IMR-90 (cell line): Measurements from ENCODE around the gene TEKT1. TPM values are rescaled to one million over a fixed set of nuclear protein-coding genes. Genes with fewer than 3 reads are reported as not detected.

Source experiments
- ATAC-seq: fragments of 200-7000 bp; cut with Tn5 transposase; 2 replicates; pipeline ENCODE4 v1.9.1; 2020; ENCODE audit warnings: low read depth, mild to moderate bottlenecking, moderate library complexity
- BruUV-seq: library from RNA; stranded (reverse); fragments of 400-500 nt; replicated peaks from 2 replicates; lab custom pipeline; 2021; lab: Mats Ljungman, UMichigan
- CTCF ChIA-PET: fragments of 300-600 bp; formaldehyde crosslinking; extraction: SDS; loops from one replicate; lab custom pipeline; 2021; ENCODE audit warnings: antibody characterized with exemption; lab: Yijun Ruan, JAX
- POLR2A ChIA-PET: fragments of 300-600 bp; sonication (Branson Sonifier 250); formaldehyde crosslinking; loops from one replicate; lab custom pipeline; 2022; ENCODE audit warnings: antibody characterized with exemption; ENCODE audit not compliant: unreplicated experiment; lab: Charles Lee
- DNase-seq: peaks from one replicate; pipeline ENCODE4 v3.0.0; 2013
- H2AFZ ChIP-seq: replicated peaks from 2 replicates; pipeline ENCODE3; 2013; ENCODE audit warnings: low read length, mild to moderate bottlenecking; ENCODE audit not compliant: poor library complexity
- H2AK5ac ChIP-seq: 2 replicates; pipeline ENCODE4 v1.6.1; 2013; ENCODE audit warnings: low read depth, low read length, inconsistent platforms
- H2AK9ac ChIP-seq: replicated peaks from 2 replicates; pipeline ENCODE3; 2013; ENCODE audit warnings: mild to moderate bottlenecking, low read depth, low read length, moderate library complexity; ENCODE audit not compliant: poor library complexity
- H2BK120ac ChIP-seq: 2 replicates; pipeline ENCODE4 v1.6.1; 2013; ENCODE audit warnings: low read depth, low read length, inconsistent platforms
- H2BK15ac ChIP-seq: 3 replicates; pipeline ENCODE4 v1.6.1; 2013; ENCODE audit warnings: low read depth, low read length, inconsistent platforms
- H2BK20ac ChIP-seq: 2 replicates; pipeline ENCODE4 v1.6.1; 2013; ENCODE audit warnings: low read depth, mild to moderate bottlenecking, inconsistent platforms, low read length, moderate library complexity
- H2BK5ac ChIP-seq: 2 replicates; pipeline ENCODE4 v1.6.1; 2013; ENCODE audit warnings: mild to moderate bottlenecking, low read depth, low read length, inconsistent platforms; ENCODE audit not compliant: poor library complexity, severe bottlenecking
- H3K14ac ChIP-seq: replicated peaks from 2 replicates; pipeline ENCODE4 v1.6.1; 2013; ENCODE audit warnings: low read depth, low read length, inconsistent platforms
- H3K18ac ChIP-seq: 2 replicates; pipeline ENCODE4 v1.6.1; 2013; ENCODE audit warnings: low read depth, low read length, control low read depth
- H3K23ac ChIP-seq: 2 replicates; pipeline ENCODE4 v1.6.1; 2013; ENCODE audit warnings: low read depth, low read length, inconsistent platforms
- H3K27ac ChIP-seq: 2 replicates; pipeline ENCODE4 v1.5.1; 2013; ENCODE audit warnings: mild to moderate bottlenecking, control low read depth, low read length; ENCODE audit not compliant: insufficient read depth
- H3K27me3 ChIP-seq: 2 replicates; pipeline ENCODE4 v1.6.1; 2013; ENCODE audit warnings: low read length; ENCODE audit not compliant: control insufficient read depth, insufficient read depth
- H3K36me3 ChIP-seq: 2 replicates; pipeline ENCODE4 v1.6.1; 2013; ENCODE audit warnings: low read length, mixed read lengths; ENCODE audit not compliant: control insufficient read depth, insufficient read depth
- H3K4ac ChIP-seq: 2 replicates; pipeline ENCODE4 v1.6.1; 2013; ENCODE audit warnings: low read depth, low read length, inconsistent platforms
- H3K4me1 ChIP-seq: 2 replicates; pipeline ENCODE4 v1.6.1; 2013; ENCODE audit warnings: low read length, mixed read lengths; ENCODE audit not compliant: control insufficient read depth, insufficient read depth
- H3K4me2 ChIP-seq: 2 replicates; pipeline ENCODE4 v1.6.1; 2013; ENCODE audit warnings: low read depth, mild to moderate bottlenecking, control low read depth, low read length, moderate library complexity
- H3K4me3 ChIP-seq: 2 replicates; pipeline ENCODE4 v1.5.1; 2013; ENCODE audit warnings: low read depth, mild to moderate bottlenecking, control low read depth, low read length, moderate library complexity; ENCODE audit not compliant: insufficient read depth
- H3K56ac ChIP-seq: 2 replicates; pipeline ENCODE4 v1.6.1; 2013; ENCODE audit warnings: low read length, inconsistent platforms; ENCODE audit not compliant: insufficient read depth; ENCODE audit errors: extremely low read depth
- H3K79me1 ChIP-seq, 2 experiments: 2 replicates each; pipeline ENCODE4 v1.6.1; 2013; ENCODE audit warnings: low read length in 2 of 2, inconsistent platforms in 1 of 2, low read depth in 1 of 2
- H3K9ac ChIP-seq: 2 replicates; pipeline ENCODE4 v1.6.1; 2013; ENCODE audit warnings: low read depth, low read length, control low read depth
- H3K9me1 ChIP-seq: 2 replicates; pipeline ENCODE4 v1.6.1; 2013; ENCODE audit warnings: low read length, inconsistent platforms; ENCODE audit not compliant: insufficient read depth
- H3K9me3 ChIP-seq: 2 replicates; pipeline ENCODE4 v1.6.1; 2013; ENCODE audit warnings: low read length; ENCODE audit not compliant: control insufficient read depth, insufficient read depth
- H4K20me1 ChIP-seq: 2 replicates; pipeline ENCODE4 v1.6.1; 2013; ENCODE audit warnings: low read length, inconsistent platforms; ENCODE audit not compliant: insufficient read depth
- H4K5ac ChIP-seq: 2 replicates; pipeline ENCODE4 v1.6.1; 2013; ENCODE audit warnings: mild to moderate bottlenecking, low read depth, low read length, control low read depth
- H4K8ac ChIP-seq, 2 experiments: 2 replicates each; pipeline ENCODE4 v1.6.1; 2013; ENCODE audit warnings: low read depth in 2 of 2, low read length in 2 of 2, control low read depth in 1 of 2, inconsistent platforms in 1 of 2
- H4K91ac ChIP-seq: 2 replicates; pipeline ENCODE4 v1.6.1; 2013; ENCODE audit warnings: low read depth, low read length, inconsistent platforms; ENCODE audit not compliant: insufficient read depth
- BHLHE40 ChIP-seq: fragments of 150-350 bp; IDR thresholded peaks from 2 replicates; pipeline ENCODE4 v1.6.1; 2016; ENCODE audit warnings: mild to moderate bottlenecking, low read depth, low read length
- CEBPB ChIP-seq: IDR thresholded peaks from 2 replicates; pipeline ENCODE4 v1.6.1; 2012; ENCODE audit warnings: low read depth, low read length, improper control_type of control experiment
- CHD1 ChIP-seq: IDR thresholded peaks from 2 replicates; pipeline ENCODE4 v1.6.1; 2012; ENCODE audit warnings: low read depth, low read length, improper control_type of control experiment
- CTCF ChIP-seq: conservative IDR thresholded peaks from 2 replicates; pipeline ENCODE4 v1.5.1; 2012; ENCODE audit warnings: mild to moderate bottlenecking, low read depth, low read length, improper control_type of control experiment
- ELK1 ChIP-seq: fragments of 150-350 bp; IDR thresholded peaks from 2 replicates; pipeline ENCODE4 v1.6.1; 2016; ENCODE audit warnings: low read depth, mild to moderate bottlenecking, low read length, moderate library complexity, borderline replicate concordance
- MAZ ChIP-seq: IDR thresholded peaks from 2 replicates; pipeline ENCODE4 v1.6.1; 2012; ENCODE audit warnings: low read depth, mild to moderate bottlenecking, low read length, improper control_type of control experiment, moderate library complexity, borderline replicate concordance
- MXI1 ChIP-seq: IDR thresholded peaks from 2 replicates; pipeline ENCODE4 v1.6.1; 2012; ENCODE audit warnings: low read depth, mild to moderate bottlenecking, low read length, moderate library complexity, borderline replicate concordance
- NFE2L2 ChIP-seq: fragments of 150-350 bp; IDR thresholded peaks from 2 replicates; pipeline ENCODE4 v1.6.1; 2016; ENCODE audit warnings: low read depth, mild to moderate bottlenecking, low read length
- POLR2A ChIP-seq: IDR thresholded peaks from 2 replicates; pipeline ENCODE4 v1.6.1; 2012; ENCODE audit warnings: mild to moderate bottlenecking, low read depth, low read length
- RAD21 ChIP-seq: IDR thresholded peaks from 2 replicates; pipeline ENCODE4 v1.6.1; 2012; ENCODE audit warnings: low read length, improper control_type of control experiment
- RCOR1 ChIP-seq: IDR thresholded peaks from 2 replicates; pipeline ENCODE4 v1.6.1; 2012; ENCODE audit warnings: mild to moderate bottlenecking, low read length, improper control_type of control experiment; ENCODE audit not compliant: insufficient replicate concordance
- RFX5 ChIP-seq: IDR thresholded peaks from 2 replicates; pipeline ENCODE4 v1.8.0; 2012; ENCODE audit warnings: low read depth, mild to moderate bottlenecking, low read length, moderate library complexity
- SMC3 ChIP-seq: fragments of 150-350 bp; IDR thresholded peaks from 2 replicates; pipeline ENCODE4 v1.6.1; 2016; ENCODE audit warnings: low read depth, mild to moderate bottlenecking, antibody characterized with exemption, low read length, moderate library complexity
- USF2 ChIP-seq: fragments of 150-350 bp; IDR thresholded peaks from 2 replicates; pipeline ENCODE4 v1.6.1; 2017; ENCODE audit warnings: mild to moderate bottlenecking, antibody characterized with exemption, low read length, low read depth
- WGBS, 2 experiments: methylation state at CpG; one replicate each; pipeline versions ENCODE4 v1.1.5 to v1.1.7; 2013; ENCODE audit warnings: missing lambda C conversion rate in 2 of 2; ENCODE audit not compliant: insufficient read length in 1 of 2; ENCODE audit errors: extremely low coverage in 2 of 2; 5-methylcytosine and 5-hydroxymethylcytosine counted together
- dilution Hi-C: fragments of 300-500 bp; cut with HindIII; formaldehyde crosslinking; loops from one replicate; pipeline ENCODE4 v1.14.3; 2018; ENCODE audit warnings: low sequenced_read_pairs; ENCODE audit not compliant: unreplicated experiment
- in situ Hi-C: fragments of 300-500 bp; cut with MboI; formaldehyde crosslinking; loops from 3 replicates; pipeline ENCODE4 v1.14.3; 2019; ENCODE audit warnings: low sequenced_read_pairs, inconsistent platforms, mixed read lengths
- intact Hi-C: fragments of 100-400 bp; cut with micrococcal nuclease; formaldehyde crosslinking; loops from 2 replicates; pipeline ENCODE4 v1.10.0; 2022
- polyA plus RNA-seq, 3 experiments: library from polyadenylated mRNA; depleted of rRNA; stranded (reverse); fragments of >200 nt; gene quantifications; 2 replicates each; pipeline ENCODE4 v1.2.3, GENCODE V29; 2012; ENCODE audit warnings: low replicate concordance in 1 of 3
- total RNA-seq: library from RNA; depleted of rRNA; stranded (reverse); fragments of >200 nt; gene quantifications from 2 replicates; pipeline ENCODE4 v1.2.3, GENCODE V29; 2012

TEKT1 gene
- total and polyA plus RNA-seq, 2 of the 4 experiments (the other 2 are of a cell fraction), result not detected

GRCh38 chr17:6787081-6787693, 44.3 kb downstream of the TEKT1 start:
- Histone ChIP-seq H3K9me1 (no peaks in the 10 kb centered on the region), H3K9ac (no peak overlapping the region), H3K4me3 (no peak overlapping the region), H3K18ac (no peak overlapping the region), H4K5ac (no peak overlapping the region), H3K56ac (no peak overlapping the region), H3K23ac (no peak overlapping the region), H3K79me1 (no peaks in the 10 kb centered on the region), H3K4ac (no peak overlapping the region), H2BK120ac (no peak overlapping the region), H2BK15ac (no peak overlapping the region), H4K20me1 (no peaks in the 10 kb centered on the region), H4K8ac (no peak overlapping the region), H3K14ac (no peak overlapping the region), H3K4me1 (no peaks in the 10 kb centered on the region), H3K9me3 (no peaks in the 10 kb centered on the region), H2BK5ac (no peak overlapping the region), H2AK5ac (no peak overlapping the region), H3K27ac (no peak overlapping the region), H2BK20ac (no peak overlapping the region), H2AK9ac (no peak overlapping the region), H3K27me3 (peaks cover 9% of the 10 kb centered on the region), H3K36me3 (no peaks in the 10 kb centered on the region), H3K4me2 (no peak overlapping the region), H2AFZ (no peak overlapping the region), H4K91ac (no peak overlapping the region)
- no TSS peak for BruUV-seq
- DNase-seq, result no peak
- POLR2A ChIA-PET, result no interaction called here
- 0% methylated on average over 1 of the region's 10 CpGs; no CpG with 5 or more reads in 1 of the 2 experiments for WGBS, 2 experiments
- CTCF ChIA-PET, result interaction anchor here (1.6 kb wide), 1 partner anchor 14 kb away, joined by 3 read pairs; no protein-coding TSS in a partner anchor
- ATAC-seq, result no peak
- intact Hi-C loops, result no loop called here
- dilution Hi-C loops, result no loop called here
- TF ChIP-seq CEBPB (no peak), SMC3 (no peak), NFE2L2 (no peak), BHLHE40 (no peak), POLR2A (no peak), RCOR1 (no peak), ELK1 (no peak), CTCF (no peak), RFX5 (no peak), MXI1 (no peak), CHD1 (no peak), MAZ (no peak), RAD21 (no peak), USF2 (no peak)
- in situ Hi-C loops, result no loop called here
